ENCODE measurements around the gene SLC39A10.

Gene SLC39A10

DNA sequence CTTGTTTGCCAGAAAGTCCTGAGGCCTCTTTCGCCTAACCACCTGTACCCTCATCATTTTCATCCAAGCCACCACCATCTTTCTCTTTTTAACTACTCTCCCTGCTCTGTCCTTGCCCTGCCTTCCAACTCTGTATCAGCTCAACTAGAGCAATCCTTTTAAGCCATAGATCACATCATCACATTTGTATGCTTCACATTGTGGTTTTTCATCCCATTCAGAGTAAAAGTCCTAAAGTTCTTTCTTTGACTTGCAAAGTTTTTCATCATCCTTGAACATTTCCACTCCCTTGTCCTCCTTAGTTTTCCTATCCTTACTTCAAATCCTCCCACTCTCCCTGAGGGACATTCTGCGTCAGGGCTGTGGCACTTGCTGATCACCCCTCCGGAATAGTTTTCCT, 73.9 kb downstream of the SLC39A10 start:
- DNase-seq (ENCODE audit: low read depth) = no peak

DNA sequence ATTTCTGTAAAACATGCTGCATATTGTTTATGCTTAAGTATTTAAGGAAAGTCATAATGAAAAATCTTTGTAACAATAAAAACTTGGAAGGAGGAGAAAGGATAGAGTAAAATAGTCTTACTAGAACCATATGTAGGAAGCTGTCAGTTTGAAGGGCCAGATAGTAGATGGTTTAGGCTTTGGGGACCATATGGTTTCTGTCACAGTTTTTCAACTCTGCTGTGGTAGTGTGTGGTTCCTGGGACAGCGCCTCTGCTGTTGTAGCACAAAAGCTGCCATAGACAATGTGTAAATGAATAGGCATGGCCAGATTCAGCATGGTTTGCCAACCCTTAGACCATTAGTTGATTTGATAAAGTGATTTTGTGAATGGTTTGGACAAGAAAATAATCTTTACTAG, 75.5 kb downstream of the SLC39A10 start:
- DNase-seq (ENCODE audit: low read depth) = no peak

GRCh38 chr2:195733831-195734230, 76.8 kb downstream of the SLC39A10 start:
- no peak for DNase-seq (ENCODE audit: low read depth)

DNA sequence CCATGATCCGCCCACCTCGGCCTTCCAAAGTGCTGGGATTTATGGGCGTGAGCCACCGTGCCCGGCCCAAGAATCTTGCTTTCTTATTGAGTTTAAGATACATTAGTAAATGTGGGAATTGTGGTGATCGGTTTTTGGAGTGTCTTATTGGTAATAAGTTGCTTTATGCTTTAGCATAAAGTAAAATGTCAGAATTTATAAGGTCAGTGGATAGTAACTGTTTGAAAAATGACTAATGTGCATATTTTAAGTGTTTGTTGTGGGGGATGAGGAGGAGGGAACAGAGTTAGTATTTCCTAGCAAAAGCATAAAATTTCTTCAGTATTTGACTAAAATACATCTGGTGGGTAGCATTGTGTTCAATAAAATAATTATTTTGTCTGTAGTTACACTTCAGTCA, 77.4 kb downstream of the SLC39A10 start:
- no peak for DNase-seq (ENCODE audit: low read depth)

- DNase-seq (ENCODE audit: low read depth) = no peak
These were observed 77.9 kb downstream of the SLC39A10 start for GRCh38 chr2:195734931-195735330.

DNA sequence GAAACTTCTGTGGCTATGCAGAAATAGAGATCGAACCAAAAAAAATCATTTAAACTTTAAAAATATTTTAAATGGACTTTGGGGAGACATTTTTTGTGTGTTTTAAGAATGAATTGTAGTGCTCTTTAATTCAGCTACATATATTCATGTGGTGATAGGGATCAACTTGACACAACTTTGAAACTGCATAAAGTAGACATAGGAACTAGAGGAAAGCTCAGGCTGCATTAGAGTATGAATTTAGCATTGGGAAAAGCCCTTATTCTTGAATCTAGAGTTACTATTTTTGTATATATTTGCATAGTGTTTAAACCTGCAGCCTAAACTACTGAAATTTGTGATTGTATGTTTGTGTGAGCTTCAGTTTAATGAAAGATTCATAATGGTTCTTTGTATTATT, 78.3 kb downstream of the SLC39A10 start:
- DNase-seq (ENCODE audit: low read depth) = no peak

DNA sequence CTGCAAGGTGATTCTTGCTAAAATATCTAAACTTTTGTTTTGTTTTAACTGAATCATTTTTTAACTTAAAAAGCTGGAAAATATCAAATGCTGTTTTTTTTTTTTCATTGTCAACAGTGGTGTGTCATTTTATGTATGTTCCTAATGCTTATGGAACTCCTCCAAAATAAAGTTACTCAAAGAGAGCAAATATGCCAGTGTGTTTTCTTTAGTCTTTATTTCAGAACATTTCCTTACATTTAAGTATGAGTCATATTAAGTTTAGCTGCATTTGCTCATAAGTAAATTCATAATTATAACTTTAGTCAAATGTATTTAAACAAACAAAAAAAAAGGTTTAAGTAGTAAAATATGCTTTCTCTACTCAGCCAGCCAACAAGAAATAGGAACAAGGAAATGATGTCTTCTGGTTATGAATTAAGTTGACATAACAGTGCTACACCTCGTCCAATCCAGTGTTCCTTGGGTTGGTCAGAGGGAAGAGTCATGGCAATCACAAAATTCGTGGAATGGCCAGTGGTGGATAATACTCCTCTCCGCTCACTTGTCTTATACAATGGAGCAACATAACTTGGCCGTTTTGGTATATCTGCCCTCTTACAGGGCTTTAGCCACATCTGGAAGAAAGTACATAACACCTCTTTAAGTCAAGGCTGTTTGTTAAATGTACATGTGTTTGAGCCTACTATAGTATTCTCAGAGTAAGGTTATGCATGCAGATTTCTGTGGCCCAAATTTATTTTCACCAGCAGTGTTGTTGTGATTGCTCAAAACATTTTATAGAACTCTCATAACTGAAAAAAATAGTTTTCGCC, 80.7 kb downstream of the SLC39A10 start:
- no peak for DNase-seq (ENCODE audit: low read depth)

DNA sequence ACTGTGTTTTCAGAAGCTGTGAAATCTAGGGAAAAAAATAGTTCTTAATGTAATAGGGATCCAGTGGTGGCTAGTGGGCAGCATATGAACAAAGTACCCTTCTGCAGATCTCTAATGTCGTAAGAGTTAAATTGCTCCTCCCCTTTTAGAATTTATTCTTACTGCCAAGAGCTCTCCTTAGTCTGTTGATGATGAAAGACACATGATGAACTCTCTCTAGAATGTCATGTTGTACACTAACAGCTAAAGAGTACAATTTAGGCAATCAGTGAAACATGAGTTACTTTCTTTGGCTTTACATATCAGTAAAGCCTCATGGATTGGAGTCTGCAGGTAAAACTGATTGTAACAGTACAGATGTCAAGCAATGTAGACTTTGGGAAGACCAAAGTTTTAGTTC, 84.2 kb downstream of the SLC39A10 start:
- DNase-seq (ENCODE audit: low read depth) = no peak

- DNase-seq (ENCODE audit: low read depth) = no peak
These were observed 99.4 kb downstream of the SLC39A10 start for GRCh38 chr2:195756218-195756942.

- DNase-seq (ENCODE audit: low read depth) = no peak
These were observed 101.8 kb downstream of the SLC39A10 start for GRCh38 chr2:195758846-195759245.

GRCh38 chr2:195759877-195760276, 102.9 kb downstream of the SLC39A10 start:
- DNase-seq (ENCODE audit: low read depth) = no peak

GRCh38 chr2:195763866-195764265, 106.8 kb downstream of the SLC39A10 start:
- no peak for DNase-seq (ENCODE audit: low read depth)

- no peak for DNase-seq (ENCODE audit: low read depth)
These were observed 109.7 kb downstream of the SLC39A10 start for GRCh38 chr2:195766691-195767090.

DNA sequence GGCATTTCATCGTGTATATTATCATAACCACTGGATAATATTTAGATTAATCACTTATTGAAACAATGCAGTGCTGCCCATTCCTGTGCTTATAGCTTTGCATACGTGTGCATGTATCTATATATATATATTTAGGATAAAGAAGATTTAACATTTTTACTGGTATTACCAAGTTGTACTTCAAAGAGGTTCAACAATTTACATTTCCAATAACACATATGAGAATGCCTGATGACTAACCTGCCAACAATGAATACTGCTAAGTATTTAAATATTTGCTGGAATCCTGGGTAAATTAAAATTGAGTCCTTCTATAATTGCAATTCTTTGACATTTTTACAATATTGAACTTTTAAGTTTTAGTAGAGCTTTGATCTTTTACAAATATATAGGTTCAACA, 111.4 kb downstream of the SLC39A10 start:
- no peak for DNase-seq (ENCODE audit: low read depth)

GRCh38 chr2:195769975-195770374, 112.9 kb downstream of the SLC39A10 start:
- DNase-seq (ENCODE audit: low read depth) = no peak

DNA sequence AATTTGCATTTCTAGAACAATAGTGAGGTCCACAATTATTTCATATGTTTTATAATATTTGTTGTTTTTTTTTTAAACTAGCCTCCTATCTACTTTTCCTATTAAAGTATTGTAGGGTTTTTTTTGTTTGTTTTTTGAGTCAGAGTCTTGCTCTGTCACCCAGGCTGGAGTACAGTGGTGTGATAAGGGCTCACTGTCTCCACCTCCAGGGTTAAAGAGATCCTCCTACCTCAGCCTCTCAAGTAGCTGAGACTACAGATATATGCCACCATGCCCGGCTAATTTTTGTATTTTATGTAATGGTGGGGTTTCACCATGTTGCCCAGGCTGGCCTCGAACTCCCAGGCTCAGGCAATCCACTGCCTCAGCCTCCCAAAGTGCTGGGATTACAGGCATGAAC, 122.5 kb downstream of the SLC39A10 start:
- DNase-seq (ENCODE audit: low read depth) = no peak

DNA sequence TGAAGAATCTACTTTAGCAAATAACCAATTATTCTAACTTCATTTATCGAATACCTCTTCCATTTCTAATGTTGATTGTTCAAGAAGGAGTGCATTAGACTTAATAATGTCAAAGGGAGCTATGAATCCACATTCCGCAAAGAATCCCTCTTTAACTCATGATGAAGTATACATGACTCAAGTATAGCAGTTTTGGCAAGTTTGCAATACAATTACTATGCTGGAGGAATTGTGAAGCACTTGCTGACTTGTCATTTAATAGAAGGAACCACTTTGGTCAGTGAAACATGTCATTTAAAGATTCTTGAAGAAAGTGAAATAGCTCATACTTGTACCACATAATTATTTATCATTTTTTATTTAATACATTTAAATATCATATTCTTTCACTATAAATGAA, 125.1 kb downstream of the SLC39A10 start:
- DNase-seq (ENCODE audit: low read depth) = no peak
